CD4-positive, alpha-beta memory T cell (primary cell): Measurements from ENCODE around the gene LTA. TPM values are rescaled to one million over a fixed set of nuclear protein-coding genes. Genes with fewer than 3 reads are reported as not detected.

Experiments used
- CTCF ChIA-PET: fragments of 350-600 bp; sonication (Branson Sonifier 250); formaldehyde crosslinking; loops from one replicate; lab custom pipeline; 2021; ENCODE audit warnings: inconsistent platforms; ENCODE audit not compliant: partially characterized antibody; lab: Charles Lee
- POLR2A ChIA-PET: fragments of 350-600 bp; sonication (Branson Sonifier 250); formaldehyde crosslinking; loops from one replicate; lab custom pipeline; 2021; ENCODE audit not compliant: partially characterized antibody; lab: Charles Lee
- DNase-seq, 5 donors: peaks; one replicate each; pipeline versions ENCODE4 v3.0.0 to v3.0.0-alpha.2; 2020 to 2022; ENCODE audit warnings: mixed read lengths in 1 of 5
- H3K27ac ChIP-seq: one replicate; pipeline ENCODE4 v1.7.0; 2013; ENCODE audit warnings: low read depth, low read length
- H3K27me3 ChIP-seq: 2 replicates; pipeline ENCODE4 v1.7.0; 2013; ENCODE audit warnings: mild to moderate bottlenecking, low read length, moderate library complexity; ENCODE audit not compliant: insufficient read depth
- H3K36me3 ChIP-seq: 2 replicates; pipeline ENCODE4 v1.7.0; 2013; ENCODE audit warnings: mild to moderate bottlenecking, low read length, moderate library complexity; ENCODE audit not compliant: insufficient read depth
- H3K4me1 ChIP-seq: 2 replicates; pipeline ENCODE4 v1.7.0; 2013; ENCODE audit warnings: mild to moderate bottlenecking, low read length, moderate library complexity; ENCODE audit not compliant: insufficient read depth
- H3K4me3 ChIP-seq, 2 donors: one replicate each; pipeline ENCODE4 v1.7.0; 2013; ENCODE audit warnings: low read length in 2 of 2, mild to moderate bottlenecking in 1 of 2
- H3K9me3 ChIP-seq, 2 donors: one replicate each; pipeline ENCODE4 v1.7.0; 2013; ENCODE audit warnings: low read length in 2 of 2, control low read depth in 1 of 2; ENCODE audit not compliant: control insufficient read depth in 1 of 2
- H3K27ac Mint-ChIP-seq, 7 donors: one replicate each; pipeline ENCODE4 v1.8.0; 2020 to 2021; ENCODE audit warnings: mixed read lengths in 7 of 7, mild to moderate bottlenecking in 6 of 7, inconsistent platforms in 3 of 7, moderate library complexity in 3 of 7
- H3K27me3 Mint-ChIP-seq, 2 donors: one replicate each; pipeline ENCODE4 v1.8.0; 2020 to 2021; ENCODE audit warnings: mixed read lengths in 2 of 2
- H3K36me3 Mint-ChIP-seq, 2 donors: one replicate each; pipeline ENCODE4 v1.8.0; 2020 to 2021; ENCODE audit warnings: mixed read lengths in 2 of 2, inconsistent platforms in 1 of 2, mild to moderate bottlenecking in 1 of 2
- H3K4me1 Mint-ChIP-seq, 4 donors: one replicate each; pipeline ENCODE4 v1.8.0; 2020 to 2021; ENCODE audit warnings: mixed read lengths in 4 of 4, mild to moderate bottlenecking in 1 of 4
- H3K4me3 Mint-ChIP-seq, 8 donors: one replicate each; pipeline ENCODE4 v1.8.0; 2020 to 2021; ENCODE audit warnings: mixed read lengths in 8 of 8, mild to moderate bottlenecking in 7 of 8, moderate library complexity in 6 of 8, inconsistent platforms in 3 of 8
- H3K9me3 Mint-ChIP-seq, 8 donors: one replicate each; pipeline ENCODE4 v1.8.0; 2020 to 2021; ENCODE audit warnings: mixed read lengths in 8 of 8, mild to moderate bottlenecking in 5 of 8, inconsistent platforms in 3 of 8, moderate library complexity in 1 of 8
- intact Hi-C: fragments of 100-400 bp; cut with micrococcal nuclease; formaldehyde crosslinking; loops from one replicate; pipeline ENCODE4 v1.15.1; 2023
- polyA plus RNA-seq, 2 donors: library from polyadenylated mRNA; unstranded; fragments of 300-500 nt; fragmentation: Illumina TruSeq; gene quantifications; one replicate each; pipeline ENCODE4 v1.2.3, GENCODE V29; 2021
- total RNA-seq, 2 experiments: library from RNA; stranded (reverse); gene quantifications; one replicate each; pipeline ENCODE4 v1.2.3, GENCODE V29; 2021

The LTA gene
- total and polyA plus RNA-seq, 4 experiments from 2014 or later, result 17.3 to 31.1 (median 22.6) TPM

DNA sequence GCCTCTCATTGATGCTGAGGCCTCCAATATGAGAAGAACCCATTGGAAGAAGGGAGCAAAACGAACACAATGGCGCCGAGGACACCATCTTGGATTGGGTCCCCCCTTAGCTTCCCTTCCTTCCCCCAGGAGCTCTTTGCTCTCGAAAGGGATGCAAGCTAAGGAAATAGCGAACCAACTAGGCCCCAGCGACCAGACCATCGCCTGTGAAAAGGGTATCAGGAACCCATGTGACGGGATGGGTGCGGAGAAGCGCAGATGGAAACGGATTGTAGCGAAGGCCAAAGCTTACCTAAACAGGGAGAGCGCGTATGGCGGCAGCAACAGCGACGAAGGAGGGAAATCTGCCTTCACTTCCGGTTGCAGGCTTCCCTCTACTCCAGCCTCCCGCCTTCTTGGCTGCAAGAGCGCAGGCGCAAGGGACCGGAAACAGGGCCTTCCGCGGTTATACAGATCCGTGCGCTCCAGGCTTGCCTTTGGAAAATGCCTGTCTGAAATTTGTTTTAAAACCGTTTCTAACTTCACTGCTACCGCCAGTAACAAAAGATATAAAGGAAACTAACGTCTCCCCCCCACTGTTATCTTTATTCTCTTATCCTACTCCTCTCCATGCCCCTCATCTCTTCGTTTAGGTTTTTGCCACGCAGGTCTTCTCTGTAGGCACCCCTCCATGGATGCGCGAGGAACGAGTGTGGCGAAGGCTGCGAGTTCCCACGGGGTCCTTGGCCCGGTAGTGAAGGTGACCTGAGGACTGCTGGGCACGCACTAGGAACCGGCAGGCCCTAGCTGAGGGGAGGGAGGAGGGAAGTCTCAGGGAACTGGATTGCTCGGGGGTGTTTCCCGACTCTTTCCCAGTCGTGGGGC lies 30.2 kb upstream of the LTA start, which contains the start of gene DDX39B:
TSS of gene DDX39B (minus strand) at position 346 of the 864 bp plus-strand sequence. CDS start 1,471 bp downstream, outside the sequence.
- Histone ChIP-seq H3K9me3 (no peaks in the 10 kb centered on the region), H3K36me3 (peaks cover 25% of the 10 kb centered on the region), H3K27ac (peak within 1 kb of the TSS; percentile 94), H3K4me3 (peak within 1 kb of the TSS; percentile 96 to 97), H3K4me1 (peaks cover 48% of the 10 kb centered on the region), H3K27me3 (no peaks in the 10 kb centered on the region)
- Mint-ChIP-seq H3K27ac (peak within 1 kb of the TSS; percentile 94 to 100 (median 99)), H3K9me3 (peaks cover 0 to 4% (median 0%) of the 10 kb centered on the region in 8 donors), H3K4me3 (peak within 1 kb of the TSS; percentile 96 to 99 (median 98)), H3K36me3 (peaks cover 32 to 44% of the 10 kb centered on the region in 2 donors), H3K4me1 (peaks cover 38 to 63% (median 51%) of the 10 kb centered on the region in 4 donors), H3K27me3 (no peaks in the 10 kb centered on the region)
- ChIA-PET CTCF (interaction anchor here (1.0 to 35.1 kb wide), 14 partner anchors 9 to 284 kb away, joined by 3 to 1152 read pairs (median 6); partner anchors contain the start of genes BAG6, LST1, LTB and MICB), POLR2A (interaction anchor here (0.7 to 52.5 kb wide), 41 partner anchors 9 to 1430 kb away, joined by 3 to 3597 read pairs (median 5); partner anchors contain the start of genes ABHD16A, BAG6, C6orf47 and CLIC1)
- intact Hi-C loops, result loop anchor here (1.0 to 5.0 kb wide), 7 partner anchors 30 to 275 kb away; partner anchors contain the start of genes BAG6, HLA-C, HSPA1A and HSPA1L
- peak; percentile 95 to 97 (median 96) for DNase-seq

DNA sequence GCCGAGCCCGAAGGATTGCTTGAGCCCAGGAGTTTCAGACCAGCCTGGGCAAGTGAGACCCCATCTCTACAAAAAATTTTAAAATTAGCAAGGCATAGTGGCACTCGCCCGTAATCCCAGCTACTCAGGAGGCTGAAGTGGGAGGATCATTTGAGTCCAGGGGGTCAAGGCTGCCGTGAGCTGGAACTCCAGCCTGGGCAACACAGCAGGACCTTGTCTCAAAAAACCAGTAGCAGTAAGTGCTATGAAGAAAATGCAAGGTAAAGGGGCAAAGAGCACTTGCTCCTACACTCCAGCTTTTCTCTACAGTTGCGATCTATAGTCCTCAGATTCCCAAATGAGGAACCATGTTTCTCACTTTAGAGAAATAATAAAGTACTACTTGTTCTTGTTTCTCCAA lies 28.4 kb upstream of the LTA start:
- Histone ChIP-seq H3K36me3 (peaks cover 18% of the 10 kb centered on the region), H3K27me3 (no peaks in the 10 kb centered on the region), H3K27ac (peak overlapping the region; percentile 94), H3K4me3 (no peak overlapping the region), H3K9me3 (no peaks in the 10 kb centered on the region), H3K4me1 (peaks cover 59% of the 10 kb centered on the region)
- POLR2A ChIA-PET, result interaction anchor here (3.2 to 52.5 kb wide), 3 partner anchors 39 to 108 kb away, joined by 24 to 3597 read pairs (median 152); partner anchors contain the start of genes BAG6, LST1, LTA and LTB
- peaks cover 23 to 35% of the 10 kb centered on the region in 2 donors for H3K36me3 Mint-ChIP-seq
- H3K27me3 Mint-ChIP-seq, result no peaks in the 10 kb centered on the region
- H3K4me1 Mint-ChIP-seq, result peaks cover 40 to 71% (median 54%) of the 10 kb centered on the region in 4 donors
- CTCF ChIA-PET, result interaction anchor here (1.5 to 35.1 kb wide), 3 partner anchors 50 to 283 kb away, joined by 3 to 1152 read pairs (median 49); partner anchors contain the start of gene NCR3
- no peak for DNase-seq
- peak overlapping the region in 1 of 7 donors; percentile 100 for H3K27ac Mint-ChIP-seq
- peak overlapping the region in 1 of 8 donors; percentile 37 for H3K4me3 Mint-ChIP-seq
- intact Hi-C loops, result loop anchor here (2.0 to 5.0 kb wide), 3 partner anchors 143 to 274 kb away; partner anchors contain the start of genes HLA-C, HSPA1A and HSPA1L
- peaks cover 0 to 4% (median 0%) of the 10 kb centered on the region in 8 donors for H3K9me3 Mint-ChIP-seq

DNA sequence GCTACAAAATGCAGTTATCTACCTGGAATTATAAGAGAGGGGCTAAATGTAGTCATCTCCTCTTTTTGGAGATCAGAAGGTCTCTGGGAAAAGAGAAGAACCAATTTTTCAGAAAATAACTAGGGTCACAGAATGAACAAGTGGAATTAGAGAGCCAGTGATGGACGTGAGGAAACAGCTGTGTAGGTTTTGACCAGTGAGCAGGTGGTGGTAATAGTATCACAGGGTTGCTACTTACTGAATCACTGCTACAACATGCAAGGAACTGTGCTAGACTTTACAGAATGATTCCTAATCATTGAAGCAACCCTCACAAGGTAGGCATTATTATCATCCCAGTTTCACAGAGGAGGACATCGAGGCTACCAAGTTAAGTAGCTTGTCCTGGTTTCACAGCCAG lies 27.4 kb upstream of the LTA start:
- H3K4me3 ChIP-seq, result no peak overlapping the region
- ChIA-PET CTCF (interaction anchor here (21.7 to 35.1 kb wide), 2 partner anchors 37 to 54 kb away, joined by 595 to 1152 read pairs; partner anchors contain the start of genes LST1, LTB, NCR3 and TNF), POLR2A (interaction anchor here (52.5 kb wide), 1 partner anchor 38 kb away, joined by 3597 read pairs; the partner anchor contains the start of genes LST1, LTA, LTB and NCR3)
- H3K4me1 ChIP-seq, result peaks cover 52% of the 10 kb centered on the region
- Mint-ChIP-seq H3K27me3 (no peaks in the 10 kb centered on the region), H3K36me3 (peaks cover 14 to 24% of the 10 kb centered on the region in 2 donors), H3K27ac (peak overlapping the region in 4 of 7 donors; percentile 9 to 29 (median 24)), H3K4me3 (peak overlapping the region in 1 of 8 donors; percentile 2), H3K4me1 (peaks cover 32 to 65% (median 47%) of the 10 kb centered on the region in 4 donors), H3K9me3 (peaks cover 0 to 4% (median 0%) of the 10 kb centered on the region in 8 donors)
- peaks cover 12% of the 10 kb centered on the region for H3K36me3 ChIP-seq
- H3K9me3 ChIP-seq, result no peaks in the 10 kb centered on the region
- no peak overlapping the region for H3K27ac ChIP-seq
- intact Hi-C loops, result loop anchor here (5.0 kb wide), 3 partner anchors 272 to 413 kb away; partner anchors contain the start of genes HLA-C, HSPA1A, HSPA1L and NELFE
- no peak for DNase-seq
- no peaks in the 10 kb centered on the region for H3K27me3 ChIP-seq

DNA sequence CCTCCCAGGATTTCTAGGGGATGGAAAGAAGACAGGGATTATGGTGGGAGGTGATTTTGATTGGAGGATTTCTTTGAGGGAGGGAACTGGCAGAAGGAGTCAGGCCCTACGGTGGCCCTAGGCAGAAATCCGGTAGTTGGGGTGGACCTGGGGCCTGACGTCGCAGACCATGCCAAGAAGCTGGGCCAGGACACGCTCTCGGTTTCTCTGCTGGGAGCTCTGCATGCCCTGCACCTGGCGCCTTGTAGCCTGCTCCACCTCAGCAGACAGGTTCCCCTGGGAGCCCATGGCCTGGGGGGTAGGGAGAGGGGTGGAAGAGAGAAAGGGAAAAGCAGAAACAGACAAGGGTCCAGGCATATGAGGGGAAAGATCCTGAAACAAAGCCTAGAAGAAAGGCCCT lies 26.8 kb upstream of the LTA start:
- peaks cover 6% of the 10 kb centered on the region for H3K36me3 ChIP-seq
- POLR2A ChIA-PET, result interaction anchor here (52.5 kb wide), 1 partner anchor 37 kb away, joined by 3597 read pairs; the partner anchor contains the start of genes LST1, LTA, LTB and NCR3
- no peak overlapping the region for H3K27ac ChIP-seq
- no peaks in the 10 kb centered on the region for H3K27me3 Mint-ChIP-seq
- H3K36me3 Mint-ChIP-seq, result peaks cover 8 to 20% of the 10 kb centered on the region in 2 donors
- no peaks in the 10 kb centered on the region for H3K9me3 ChIP-seq
- CTCF ChIA-PET, result interaction anchor here (2.3 to 35.1 kb wide), 3 partner anchors 37 to 407 kb away, joined by 5 to 1152 read pairs (median 595); partner anchors contain the start of genes LST1, LTB, NCR3 and TNF
- DNase-seq, result no peak
- intact Hi-C loops, result loop anchor here (5.0 kb wide), 1 partner anchor 412 kb away; the partner anchor contains the start of genes NELFE and SKIC2
- no peak overlapping the region for H3K4me3 ChIP-seq
- peaks cover 45% of the 10 kb centered on the region for H3K4me1 ChIP-seq
- peaks cover 0 to 2% (median 0%) of the 10 kb centered on the region in 8 donors for H3K9me3 Mint-ChIP-seq
- no peaks in the 10 kb centered on the region for H3K27me3 ChIP-seq
- H3K4me1 Mint-ChIP-seq, result peaks cover 26 to 59% (median 41%) of the 10 kb centered on the region in 4 donors
- peak overlapping the region in 1 of 7 donors; percentile 9 for H3K27ac Mint-ChIP-seq
- peak overlapping the region in 2 of 8 donors; percentile 7 to 43 for H3K4me3 Mint-ChIP-seq

DNA sequence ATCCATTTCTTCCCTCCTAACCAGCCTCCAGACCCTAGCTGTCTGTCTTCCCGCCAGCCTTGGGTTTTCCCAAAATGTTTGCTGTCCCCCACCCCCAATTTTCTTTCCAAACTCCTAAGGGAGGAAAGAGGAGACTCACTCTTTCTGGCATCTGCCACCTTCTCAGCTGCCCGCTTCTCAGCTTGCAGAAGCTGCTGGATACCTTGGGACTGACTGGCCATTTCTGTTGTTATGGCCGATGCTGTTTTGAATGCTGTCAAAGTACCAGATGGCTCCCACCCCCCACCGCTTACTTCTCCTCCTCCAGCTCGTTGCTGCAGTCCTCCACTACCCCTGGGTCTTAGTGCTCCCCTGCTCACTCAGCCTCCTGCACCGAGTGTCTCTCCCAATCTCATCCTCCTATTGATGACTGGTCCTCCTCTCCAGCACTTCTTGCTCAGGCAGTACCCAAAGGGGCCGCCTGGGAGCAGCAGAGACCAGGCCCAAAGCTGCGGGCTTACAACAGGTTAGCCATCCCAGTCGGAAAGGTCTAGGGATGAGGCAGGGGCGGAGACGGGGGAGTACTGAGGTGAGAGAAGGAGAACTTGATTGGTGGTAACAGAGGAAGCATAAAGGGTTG lies 25.6 kb upstream of the LTA start, which contains the start of gene ATP6V1G2:
TSS of gene ATP6V1G2 (minus strand) at position 270 of the 619 bp plus-strand sequence. CDS start at position 221, 49 bp downstream.
- Mint-ChIP-seq H3K4me3 (peak within 1 kb of the TSS; percentile 85 to 93 (median 88)), H3K9me3 (peaks cover 0 to 2% (median 0%) of the 10 kb centered on the region in 8 donors), H3K36me3 (peaks cover 0 to 15% of the 10 kb centered on the region in 2 donors), H3K27me3 (no peaks in the 10 kb centered on the region), H3K27ac (peak within 1 kb of the TSS; percentile 93 to 99 (median 97)), H3K4me1 (peaks cover 23 to 53% (median 37%) of the 10 kb centered on the region in 4 donors)
- DNase-seq, result peak; percentile 76 to 87 (median 80)
- H3K4me3 ChIP-seq, result peak within 1 kb of the TSS; percentile 55 to 79
- POLR2A ChIA-PET, result interaction anchor here (0.6 to 52.5 kb wide), 8 partner anchors 8 to 106 kb away, joined by 3 to 3597 read pairs (median 4); partner anchors contain the start of genes LST1, LTA, LTB and MICB
- H3K27ac ChIP-seq, result peak within 1 kb of the TSS; percentile 85
- H3K27me3 ChIP-seq, result no peaks in the 10 kb centered on the region
- intact Hi-C loops, result loop anchor here (1.0 to 5.0 kb wide), 4 partner anchors 52 to 411 kb away; partner anchors contain the start of genes GPANK1, NELFE and SKIC2
- CTCF ChIA-PET, result interaction anchor here (0.9 to 35.1 kb wide), 9 partner anchors 10 to 406 kb away, joined by 3 to 1152 read pairs (median 5); partner anchors contain the start of genes LST1, LTB, NCR3 and TNF
- no peaks in the 10 kb centered on the region for H3K9me3 ChIP-seq
- H3K36me3 ChIP-seq, result peaks cover 4% of the 10 kb centered on the region
- H3K4me1 ChIP-seq, result peaks cover 45% of the 10 kb centered on the region
